Left lung (tissue), 10 donors: ENCODE results near the gene SLC39A10. TPM values are rescaled to one million over a fixed set of nuclear protein-coding genes. Genes with fewer than 3 reads are reported as not detected.
"Not testable (repeated sequence)": the region's sequence is repeated elsewhere in the genome, so short reads cannot be mapped to it uniquely, and the experiment has no call there.

Source experiments
- ATAC-seq: fragments of 200-7000 bp; cut with Tn5 transposase; one replicate; pipeline ENCODE4 v1.9.1; 2020; ENCODE audit warnings: moderate library complexity
- DNase-seq, 4 donors: peaks; one replicate each; pipeline ENCODE4 v3.0.0-alpha.2; 2013 to 2020
- H3K27ac ChIP-seq, 2 donors: fragments of 200-600 bp; sonication (generic) in 1 of 2; one replicate each; pipeline versions ENCODE4 v1.5.0 to v1.8.0; 2020 to 2021
- H3K27me3 ChIP-seq, 2 donors: fragments of 200-600 bp; sonication (generic) in 1 of 2; one replicate each; pipeline versions ENCODE4 v1.5.0 to v1.8.0; 2020 to 2021
- H3K36me3 ChIP-seq, 2 donors: fragments of 200-600 bp; sonication (generic) in 1 of 2; one replicate each; pipeline versions ENCODE4 v1.5.0 to v1.8.0; 2020 to 2021
- H3K4me1 ChIP-seq, 2 donors: fragments of 200-600 bp; one replicate each; pipeline ENCODE4 v1.8.0; 2021
- H3K4me3 ChIP-seq, 2 donors: fragments of 200-600 bp; sonication (generic) in 1 of 2; one replicate each; pipeline versions ENCODE4 v1.5.0 to v1.8.0; 2020 to 2021; ENCODE audit warnings: mild to moderate bottlenecking in 1 of 2
- H3K9me3 ChIP-seq, 2 donors: fragments of 200-600 bp; sonication (generic) in 1 of 2; one replicate each; pipeline versions ENCODE4 v1.5.0 to v1.8.0; 2020 to 2021
- CTCF ChIP-seq, 2 donors: fragments of 200-600 bp; sonication (generic) in 1 of 2; IDR thresholded peaks; one replicate each; pipeline versions ENCODE4 v1.5.0 to v1.8.0; 2021; ENCODE audit warnings: antibody characterized with exemption in 2 of 2
- intact Hi-C, 2 donors: fragments of 100-400 bp; cut with DNase I; formaldehyde crosslinking; loops; one replicate each; pipeline versions ENCODE4 v1.11.2 to v1.14.2; 2022
- polyA plus RNA-seq, 6 donors: library from polyadenylated mRNA; unstranded; fragments of 120-200 nt; gene quantifications; one replicate each; pipeline ENCODE4 v1.2.1, GENCODE V29; 2013; ENCODE audit not compliant: insufficient read length in 6 of 6
- total RNA-seq, 2 donors: library from RNA; stranded (reverse); fragmentation: NEBNext Ultra II Directional; extraction: Animal tissue kit (Norgen Biotek cat#: 25700); gene quantifications; one replicate each; pipeline ENCODE4 v1.2.1, GENCODE V29; 2021
- donor health status: DM: no; HTN: yes; CAD: no.
- donor health status: DM: no; HTN: no; CAD: no.

The SLC39A10 gene
- total and polyA plus RNA-seq, 8 donors = 25.7 to 58.8 (median 42.3) TPM

- H3K9me3 ChIP-seq = peaks cover 0 to 3% of the 10 kb centered on the region in 2 donors
- no peaks in the 10 kb centered on the region for H3K36me3 ChIP-seq
- H3K4me3 ChIP-seq = no peak overlapping the region
- H3K27me3 ChIP-seq = no peaks in the 10 kb centered on the region
- no peak for TF ChIP-seq CTCF (IDR thresholded peaks at IDR 0.05)
- no peak overlapping the region for H3K27ac ChIP-seq
- no peaks in the 10 kb centered on the region for H3K4me1 ChIP-seq
- no peak for DNase-seq
- intact Hi-C loops = no loop called here
- ATAC-seq = no peak
Observed at GRCh38 chr2:195686564-195686963, 29.5 kb downstream of the SLC39A10 start.

GRCh38 chr2:195687320-195688086, 30.5 kb downstream of the SLC39A10 start:
- ATAC-seq = no peak
- Histone ChIP-seq H3K27ac (no peak overlapping the region), H3K9me3 (peaks cover 0 to 6% of the 10 kb centered on the region in 2 donors), H3K36me3 (no peaks in the 10 kb centered on the region), H3K4me1 (no peaks in the 10 kb centered on the region), H3K4me3 (no peak overlapping the region), H3K27me3 (no peaks in the 10 kb centered on the region)
- intact Hi-C loops = no loop called here
- no peak for TF ChIP-seq CTCF (IDR thresholded peaks at IDR 0.05)
- DNase-seq = no peak

GRCh38 chr2:195692531-195692930, 35.5 kb downstream of the SLC39A10 start:
- intact Hi-C loops, ATAC-seq, H3K27me3 ChIP-seq, H3K36me3 ChIP-seq, H3K9me3 ChIP-seq, H3K4me3 ChIP-seq, H3K4me1 ChIP-seq, DNase-seq, H3K27ac ChIP-seq: not testable (repeated sequence)

GRCh38 chr2:195694553-195694952, 37.5 kb downstream of the SLC39A10 start:
- ATAC-seq (no peak), DNase-seq (no peak)
- Histone ChIP-seq H3K27me3 (no peaks in the 10 kb centered on the region), H3K27ac (no peak overlapping the region), H3K4me1 (no peaks in the 10 kb centered on the region), H3K4me3 (no peak overlapping the region), H3K9me3 (peaks cover 0 to 13% of the 10 kb centered on the region in 2 donors), H3K36me3 (no peaks in the 10 kb centered on the region)
- intact Hi-C loops = no loop called here
- TF ChIP-seq CTCF (IDR thresholded peaks at IDR 0.05) = no peak

GRCh38 chr2:195695002-195695631, 38.1 kb downstream of the SLC39A10 start:
- intact Hi-C loops = no loop called here
- H3K36me3 ChIP-seq = no peaks in the 10 kb centered on the region
- no peaks in the 10 kb centered on the region for H3K27me3 ChIP-seq
- DNase-seq (no peak), ATAC-seq (no peak)
- H3K4me1 ChIP-seq = no peaks in the 10 kb centered on the region
- no peak for TF ChIP-seq CTCF (IDR thresholded peaks at IDR 0.05)
- no peak overlapping the region for H3K27ac ChIP-seq
- no peak overlapping the region for H3K4me3 ChIP-seq
- H3K9me3 ChIP-seq = peaks cover 0 to 19% of the 10 kb centered on the region in 2 donors
